ENCODE measurements around the gene CNNM1.

The CNNM1 gene

GRCh38 chr10:99329304-99329553, at the start of gene CNNM1:
Gene CNNM1, plus strand, starts transcription at chr10:99329356. Its CDS starts 32 bp downstream, at chr10:99329388.
- DNase-seq (ENCODE audit: low read depth): no peak

- DNase-seq (ENCODE audit: low read depth): peak; percentile 40
Observed at GRCh38 chr10:99279626-99280111, 49.5 kb upstream of the CNNM1 start.

DNA sequence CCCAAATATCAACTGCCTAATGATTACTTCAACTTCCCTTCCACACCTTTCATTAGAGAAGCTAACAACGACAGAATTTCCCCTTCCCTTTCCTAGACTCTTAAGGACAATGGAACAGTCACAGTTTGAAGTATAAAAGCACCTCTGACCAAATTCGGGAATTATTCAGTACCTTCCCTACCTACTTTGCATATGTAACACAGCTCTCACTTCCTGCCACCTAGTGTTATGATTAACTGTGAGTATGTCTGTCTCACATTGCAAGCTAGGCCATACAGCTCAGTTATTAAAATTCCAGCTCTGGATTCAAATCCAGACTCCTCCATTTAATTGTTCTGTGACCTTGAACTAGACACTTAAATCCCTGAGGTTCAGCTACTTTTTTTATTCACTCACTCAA, 48.7 kb upstream of the CNNM1 start:
- no peak for DNase-seq (ENCODE audit: low read depth)

DNA sequence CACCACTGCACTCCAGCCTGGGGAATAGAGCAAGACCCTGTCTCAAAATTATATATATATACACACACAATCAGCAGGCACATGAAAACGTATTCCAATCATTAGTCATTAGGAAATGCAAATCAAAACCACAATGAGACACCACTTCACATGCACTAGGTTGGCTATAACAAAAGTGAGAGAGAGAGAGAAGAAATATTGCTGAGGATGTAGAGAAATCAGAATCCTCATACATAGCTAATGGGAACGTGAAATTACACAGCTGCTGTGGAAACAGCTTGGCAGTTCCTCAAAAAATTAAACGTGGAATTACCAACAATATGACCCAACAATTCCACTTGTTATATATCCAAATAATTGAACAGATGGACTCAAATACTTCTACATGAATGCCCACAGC, 43.3 kb upstream of the CNNM1 start:
- DNase-seq (ENCODE audit: low read depth): no peak

DNA sequence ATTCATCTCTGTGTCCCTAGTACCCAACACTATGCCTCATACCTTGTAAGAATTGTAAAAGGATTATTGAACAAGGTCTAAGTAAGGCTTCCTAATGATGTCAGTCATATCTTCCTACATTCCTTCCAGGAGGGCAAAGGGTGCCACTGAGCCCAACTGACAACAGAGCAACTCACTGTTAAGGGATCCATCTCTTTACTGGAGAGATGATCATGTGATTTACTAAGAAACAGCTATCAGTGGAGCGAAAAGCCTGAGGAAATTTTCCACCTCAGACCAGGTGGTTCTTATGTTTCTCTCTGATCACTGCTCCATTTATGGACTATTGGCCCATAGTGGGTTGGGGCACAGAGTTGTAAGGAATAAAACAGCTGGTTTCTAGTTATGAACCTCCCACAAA, 38.9 kb upstream of the CNNM1 start:
- DNase-seq (ENCODE audit: low read depth): no peak

- DNase-seq (ENCODE audit: low read depth): peak; percentile 54
Observed at GRCh38 chr10:99292159-99292558, 37.0 kb upstream of the CNNM1 start.

DNA sequence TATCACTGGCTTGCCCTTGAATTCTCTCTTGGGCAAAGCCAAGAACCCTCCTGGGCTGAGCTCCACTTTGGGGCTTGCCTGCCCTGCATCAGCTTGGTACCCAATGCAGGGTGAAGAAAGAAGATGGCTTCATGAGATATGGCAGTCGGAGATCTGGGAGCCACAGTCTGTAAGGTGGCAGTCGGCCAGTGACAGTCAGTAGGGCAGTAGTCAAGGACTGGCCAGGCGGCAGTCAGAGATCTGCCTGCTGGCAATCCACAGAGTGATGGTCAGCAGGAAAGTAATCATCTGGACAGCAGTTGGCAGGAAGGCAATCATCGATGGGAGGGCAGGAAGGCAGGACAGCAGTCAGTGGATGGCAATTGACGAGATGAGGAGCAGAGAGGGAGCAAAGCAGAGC, 32.6 kb upstream of the CNNM1 start:
- no peak for DNase-seq (ENCODE audit: low read depth)

DNA sequence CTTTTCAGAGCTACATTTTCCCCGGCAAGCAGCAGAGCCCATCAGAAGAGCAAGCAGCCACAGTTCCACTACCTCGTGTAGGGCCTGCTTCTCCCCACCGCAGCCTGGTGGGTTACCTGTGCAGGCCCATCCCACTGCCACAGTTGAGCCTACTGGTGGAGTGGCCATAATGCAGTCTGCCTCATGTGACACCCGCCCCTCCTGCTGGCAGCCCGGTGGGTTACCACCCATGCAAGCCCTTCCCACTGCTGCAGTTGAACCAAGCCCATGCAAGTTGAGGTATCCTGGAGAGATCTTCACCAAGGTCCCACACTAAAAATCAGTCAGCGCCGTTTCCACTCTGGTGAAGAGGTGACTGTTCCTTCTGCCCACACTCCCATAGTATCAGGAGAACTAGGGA, 32.1 kb upstream of the CNNM1 start:
- no peak for DNase-seq (ENCODE audit: low read depth)

DNA sequence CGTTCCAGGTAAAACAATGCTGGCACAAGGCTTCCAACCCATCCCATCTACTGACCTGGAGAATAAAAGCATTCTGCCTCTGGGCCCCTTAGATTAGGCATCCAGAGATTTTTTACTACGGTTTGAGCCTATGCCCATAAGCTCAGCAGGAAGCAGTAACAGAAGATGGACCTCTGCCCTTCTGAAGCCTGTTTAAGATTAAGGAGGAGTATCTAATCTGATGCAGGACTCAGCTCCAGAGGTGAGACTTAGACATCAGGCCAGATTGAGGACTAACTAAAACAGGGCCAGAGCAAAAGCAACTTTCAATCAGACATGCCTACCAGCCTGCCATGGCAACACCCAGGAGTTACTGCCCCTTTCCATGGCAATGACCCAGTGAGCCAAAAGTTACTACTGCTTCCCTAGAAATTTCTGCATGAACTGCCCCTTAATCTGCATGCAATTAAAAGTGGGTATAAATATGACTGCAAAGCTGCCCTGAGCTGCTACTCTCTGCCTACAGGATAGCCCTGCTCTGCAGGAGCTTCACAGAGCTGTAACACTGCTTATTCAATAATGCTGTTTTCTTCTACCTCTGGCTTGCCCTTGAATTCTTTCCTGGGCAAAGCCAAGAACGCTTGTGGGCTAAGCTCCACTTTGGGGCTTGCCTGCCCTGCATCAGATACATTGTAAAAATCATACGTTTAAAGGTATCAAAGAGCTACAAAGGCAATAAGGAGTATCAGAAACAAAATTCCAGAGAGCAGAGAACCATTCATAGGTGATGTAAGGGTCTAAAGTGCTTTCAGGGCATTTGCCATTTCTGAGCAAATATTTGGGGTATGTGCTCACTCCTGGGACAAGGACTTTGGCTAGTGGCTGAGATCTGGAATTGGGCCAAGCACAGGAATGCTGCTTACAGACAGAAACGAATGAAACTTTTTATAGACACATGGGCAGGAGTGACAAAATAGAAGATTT, 25.0 kb upstream of the CNNM1 start:
- DNase-seq (ENCODE audit: low read depth): peak; percentile 40

DNA sequence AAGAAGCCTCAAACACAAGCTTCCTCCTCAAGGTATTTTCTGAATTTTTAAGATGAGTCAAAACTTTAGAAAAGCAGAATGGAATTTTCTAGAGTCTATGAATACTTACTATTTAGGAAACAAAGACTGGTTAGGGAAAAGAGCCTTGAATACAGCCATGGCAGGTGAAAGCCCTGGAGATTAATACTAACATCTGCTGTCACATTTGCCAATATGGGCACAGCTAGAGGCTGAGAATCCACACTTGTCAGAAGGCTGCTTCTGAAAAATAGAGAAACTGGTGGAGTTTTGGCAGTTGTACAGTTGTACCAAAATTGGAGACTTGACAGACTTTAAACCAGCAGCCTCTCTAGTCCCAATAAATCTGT, 24.3 kb upstream of the CNNM1 start:
- DNase-seq (ENCODE audit: low read depth): no peak

DNA sequence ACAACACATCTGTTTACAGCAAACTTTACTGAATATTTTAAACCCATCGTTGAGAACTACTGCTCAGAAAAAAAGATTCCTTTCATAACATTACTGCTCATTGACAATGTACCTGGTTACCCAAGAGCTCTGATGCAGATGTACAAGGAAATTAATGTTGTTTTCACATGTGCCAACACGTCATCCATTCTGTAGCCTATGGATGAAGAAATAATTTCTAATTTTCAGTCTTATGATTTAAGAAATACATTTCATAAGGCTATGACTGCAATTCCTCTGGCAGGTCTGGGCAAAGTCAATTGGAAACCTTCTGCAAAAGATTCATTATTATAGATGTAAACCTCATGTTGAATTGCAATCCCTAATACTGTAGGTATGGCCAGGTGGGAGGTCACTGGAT, 16.7 kb upstream of the CNNM1 start:
- DNase-seq (ENCODE audit: low read depth): no peak

DNA sequence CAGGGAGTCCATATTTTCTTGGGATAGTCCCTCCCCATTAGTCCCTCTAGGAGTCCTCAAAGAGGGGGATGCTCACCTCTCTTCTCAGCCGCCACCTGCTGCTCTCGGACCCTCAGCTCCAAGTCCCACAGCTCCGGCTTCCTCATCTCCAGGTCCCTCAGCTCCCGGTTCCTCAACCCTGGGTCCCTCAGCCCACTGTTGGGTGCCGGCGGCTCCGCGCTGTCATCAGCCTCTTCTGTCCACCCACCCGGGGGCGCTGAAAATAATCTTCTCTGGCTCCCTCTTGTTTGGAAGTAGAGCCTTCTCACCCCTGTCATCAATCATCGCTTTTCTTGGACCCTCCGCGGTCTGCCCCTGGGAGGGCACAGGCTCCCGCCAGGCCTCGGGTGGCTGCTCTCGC, 13.3 kb upstream of the CNNM1 start:
- no peak for DNase-seq (ENCODE audit: low read depth)

DNA sequence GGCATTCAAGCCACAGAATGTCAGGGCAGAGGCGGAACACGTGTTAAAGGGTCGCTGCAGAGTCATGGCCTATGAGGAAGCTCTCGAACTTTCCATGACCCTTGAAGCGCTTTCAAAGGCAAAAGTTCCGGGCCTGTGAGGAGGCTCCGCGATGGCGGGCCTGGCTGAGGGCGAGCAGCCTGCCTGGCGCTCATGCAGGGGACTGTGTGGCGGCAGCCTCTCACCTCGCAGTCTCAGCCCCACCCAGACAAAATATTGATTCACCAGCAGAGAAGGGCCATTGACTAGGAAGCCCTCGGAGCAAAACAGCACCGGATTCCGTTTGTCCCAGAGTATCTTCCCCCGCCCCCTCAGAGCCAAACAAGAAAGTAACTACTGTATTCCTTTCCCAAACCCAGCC, 12.8 kb upstream of the CNNM1 start:
- no peak for DNase-seq (ENCODE audit: low read depth)

DNA sequence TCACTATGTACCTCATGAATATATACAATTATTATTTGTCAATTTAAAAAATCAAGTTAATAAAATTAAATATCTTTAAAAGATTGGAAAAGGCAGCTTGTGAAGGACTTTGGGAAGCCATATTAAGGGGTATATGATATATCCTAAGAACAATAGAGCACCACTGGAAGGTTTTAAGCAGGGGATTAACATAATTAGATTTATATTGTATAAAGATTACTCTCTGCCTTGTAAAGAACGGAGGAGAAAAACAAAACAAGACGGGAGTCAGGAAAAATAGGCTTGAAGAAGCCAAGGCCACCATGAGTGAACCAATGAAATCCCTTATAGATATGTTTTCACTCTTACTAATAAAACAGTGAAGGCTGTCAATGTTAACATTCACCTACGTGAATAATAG, 11.1 kb upstream of the CNNM1 start:
- no peak for DNase-seq (ENCODE audit: low read depth)

DNA sequence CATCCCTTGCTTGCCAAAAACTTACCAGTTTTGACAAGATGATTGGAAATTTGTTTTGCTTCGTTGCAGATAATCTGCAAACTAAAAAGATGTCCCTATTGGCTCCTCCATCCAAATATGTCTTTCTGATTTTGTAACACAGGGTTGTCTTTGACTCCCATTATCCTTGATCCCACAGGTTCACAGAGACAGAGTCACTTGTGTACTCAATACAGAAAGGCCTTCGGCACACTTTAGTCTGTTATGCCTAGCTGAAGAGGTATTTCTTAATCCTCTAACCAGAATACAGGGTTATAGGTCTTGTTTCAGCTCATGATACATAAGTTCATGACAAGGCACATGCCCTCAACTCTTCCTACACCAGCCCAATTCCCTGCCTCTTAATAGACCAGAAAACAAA, 10.7 kb upstream of the CNNM1 start:
- no peak for DNase-seq (ENCODE audit: low read depth)

GRCh38 chr10:99325281-99325680, 3.9 kb upstream of the CNNM1 start:
- no peak for DNase-seq (ENCODE audit: low read depth)

- no peak for DNase-seq (ENCODE audit: low read depth)
Observed at GRCh38 chr10:99326871-99327270, 2.3 kb upstream of the CNNM1 start.

DNA sequence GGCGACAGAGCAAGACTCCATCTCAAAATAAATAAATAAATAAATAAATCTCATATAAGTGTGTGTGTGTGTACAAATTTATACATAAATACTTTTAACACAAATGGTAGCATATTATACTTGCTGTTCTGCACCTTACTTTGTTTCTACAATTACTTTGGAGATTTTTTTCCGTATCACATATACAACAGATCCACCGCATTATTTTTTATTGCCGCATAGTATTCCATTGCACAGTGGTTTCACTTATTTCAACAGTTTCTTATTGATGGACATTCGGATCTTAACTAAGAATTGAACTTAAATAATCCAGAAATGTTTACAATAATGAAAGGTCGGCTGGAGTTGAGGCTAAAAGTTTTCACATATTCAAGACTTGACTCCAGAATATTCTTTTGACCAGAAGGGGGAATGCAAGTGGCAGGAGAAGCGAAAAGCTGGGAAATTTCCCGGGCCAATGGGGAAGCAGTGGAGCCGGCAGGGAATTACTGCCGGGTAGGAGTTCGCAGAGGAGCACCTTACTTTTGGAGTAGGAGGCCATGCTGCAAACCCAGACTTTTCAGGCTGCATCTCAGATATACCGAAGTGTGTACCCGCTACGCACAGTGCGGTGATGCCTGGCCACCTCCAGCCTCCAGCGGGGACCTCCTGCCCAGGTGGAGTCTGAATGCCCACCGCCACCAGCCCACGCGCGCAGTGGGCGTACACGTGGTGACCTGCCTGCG, 415 bp upstream of the CNNM1 start:
- no peak for DNase-seq (ENCODE audit: low read depth)

GRCh38 chr10:99329554-99330346, 594 bp downstream of the CNNM1 start:
- no peak for DNase-seq (ENCODE audit: low read depth)

GRCh38 chr10:99330347-99330924, 1.3 kb downstream of the CNNM1 start:
- no peak for DNase-seq (ENCODE audit: low read depth)

DNA sequence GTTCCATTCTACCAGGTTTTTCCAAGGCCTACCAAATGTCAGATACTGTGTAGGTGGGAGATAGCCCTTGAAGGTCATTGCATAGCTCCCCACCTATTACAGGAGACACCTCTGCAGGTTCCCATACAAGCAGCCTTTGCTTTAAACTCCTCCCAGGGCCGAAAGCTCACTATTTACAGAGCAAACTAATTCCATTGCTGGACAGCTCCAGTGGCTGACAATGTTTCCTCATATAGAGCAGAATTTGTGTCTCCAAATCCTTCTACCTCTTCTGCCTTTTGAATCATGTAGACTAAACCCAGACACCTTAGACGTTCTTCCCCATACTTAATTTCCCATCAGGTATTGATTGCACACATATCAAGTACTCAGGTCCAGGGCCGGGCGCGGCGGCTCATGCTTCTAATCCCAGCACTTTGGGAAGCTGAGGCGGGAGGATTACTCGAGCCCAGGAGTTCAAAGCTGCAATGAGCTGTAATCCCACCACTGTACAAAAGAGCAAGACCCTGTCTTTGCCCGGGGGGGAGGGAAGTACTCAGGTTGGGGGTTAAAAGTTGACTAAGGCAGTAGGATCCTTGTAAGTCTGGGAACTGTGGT, 2.1 kb downstream of the CNNM1 start:
- DNase-seq (ENCODE audit: low read depth): no peak

DNA sequence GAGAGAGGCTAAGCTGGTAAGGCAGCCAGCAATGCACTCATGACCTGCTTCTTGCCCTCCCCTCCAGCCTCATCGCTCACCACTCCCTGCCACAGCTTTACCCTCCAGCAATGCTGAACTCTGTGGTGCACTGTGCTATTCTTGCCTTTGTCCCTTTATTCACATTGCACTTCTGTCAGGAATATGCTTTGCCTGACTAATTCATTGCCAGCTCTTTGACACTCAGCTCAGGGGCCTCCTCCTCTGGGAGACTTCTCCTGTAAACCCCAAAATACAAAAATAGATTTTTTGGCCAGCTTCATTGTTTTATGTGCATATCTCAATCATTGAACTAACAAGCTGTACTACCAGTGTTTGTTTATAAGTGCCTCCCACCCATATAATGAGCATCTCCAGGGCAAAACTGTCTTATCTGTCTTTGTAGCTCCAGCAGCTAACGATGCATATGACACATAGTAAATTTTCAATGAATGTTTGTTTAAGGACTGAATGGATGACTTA, 8.2 kb downstream of the CNNM1 start:
- DNase-seq (ENCODE audit: low read depth): no peak

All from HS-27A (cell line).